ENCODE measurements around the gene ZBED5.

DNA sequence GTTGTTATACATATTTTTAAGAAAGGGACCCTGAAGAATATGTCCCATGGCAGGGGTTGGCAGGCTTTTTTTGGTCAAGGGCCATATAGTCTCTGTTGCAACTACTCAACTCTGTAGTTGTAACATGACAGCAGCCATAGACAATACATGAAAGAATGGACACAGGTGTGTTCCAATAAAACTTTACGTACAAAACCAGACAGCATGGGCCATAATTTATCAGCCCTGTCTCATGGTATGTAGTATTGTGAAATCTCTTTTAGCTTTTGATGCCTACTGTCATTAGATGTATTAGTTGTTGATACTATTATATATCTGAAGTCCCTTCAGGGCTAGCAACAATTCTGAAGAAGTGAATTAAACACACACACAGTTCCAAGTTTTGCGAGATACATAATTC lies 2.6 kb downstream of the ZBED5 start:
- TF ChIP-seq, protein P1, sequence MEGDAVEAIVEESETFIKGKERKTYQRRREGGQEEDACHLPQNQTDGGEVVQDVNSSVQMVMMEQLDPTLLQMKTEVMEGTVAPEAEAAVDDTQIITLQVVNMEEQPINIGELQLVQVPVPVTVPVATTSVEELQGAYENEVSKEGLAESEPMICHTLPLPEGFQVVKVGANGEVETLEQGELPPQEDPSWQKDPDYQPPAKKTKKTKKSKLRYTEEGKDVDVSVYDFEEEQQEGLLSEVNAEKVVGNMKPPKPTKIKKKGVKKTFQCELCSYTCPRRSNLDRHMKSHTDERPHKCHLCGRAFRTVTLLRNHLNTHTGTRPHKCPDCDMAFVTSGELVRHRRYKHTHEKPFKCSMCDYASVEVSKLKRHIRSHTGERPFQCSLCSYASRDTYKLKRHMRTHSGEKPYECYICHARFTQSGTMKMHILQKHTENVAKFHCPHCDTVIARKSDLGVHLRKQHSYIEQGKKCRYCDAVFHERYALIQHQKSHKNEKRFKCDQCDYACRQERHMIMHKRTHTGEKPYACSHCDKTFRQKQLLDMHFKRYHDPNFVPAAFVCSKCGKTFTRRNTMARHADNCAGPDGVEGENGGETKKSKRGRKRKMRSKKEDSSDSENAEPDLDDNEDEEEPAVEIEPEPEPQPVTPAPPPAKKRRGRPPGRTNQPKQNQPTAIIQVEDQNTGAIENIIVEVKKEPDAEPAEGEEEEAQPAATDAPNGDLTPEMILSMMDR (conservative IDR thresholded peaks at IDR 0.05; ENCODE audit: low read depth, low read length), result no peak
- TF ChIP-seq POLR2A (IDR thresholded peaks at IDR 0.05; ENCODE audit: low read depth, low read length), result no peak
- no peak for TF ChIP-seq MXI1 (IDR thresholded peaks at IDR 0.05; ENCODE audit: borderline replicate concordance, low read depth, low read length)
- TF ChIP-seq CEBPB (IDR thresholded peaks at IDR 0.05; ENCODE audit: low read depth, low read length), result peak; percentile 67
- TF ChIP-seq MAFK (IDR thresholded peaks at IDR 0.05; ENCODE audit: low read depth, low read length), result no peak
- TF ChIP-seq NFE2L2 (IDR thresholded peaks at IDR 0.05; ENCODE audit: low read depth, low read length), result no peak
- no peak for TF ChIP-seq RCOR1 (IDR thresholded peaks at IDR 0.05; ENCODE audit: insufficient replicate concordance, low read length)
- TF ChIP-seq BHLHE40 (IDR thresholded peaks at IDR 0.05; ENCODE audit: low read depth, low read length), result no peak
- TF ChIP-seq RAD21 (IDR thresholded peaks at IDR 0.05; ENCODE audit: low read length), result no peak
- TF ChIP-seq, protein P2, sequence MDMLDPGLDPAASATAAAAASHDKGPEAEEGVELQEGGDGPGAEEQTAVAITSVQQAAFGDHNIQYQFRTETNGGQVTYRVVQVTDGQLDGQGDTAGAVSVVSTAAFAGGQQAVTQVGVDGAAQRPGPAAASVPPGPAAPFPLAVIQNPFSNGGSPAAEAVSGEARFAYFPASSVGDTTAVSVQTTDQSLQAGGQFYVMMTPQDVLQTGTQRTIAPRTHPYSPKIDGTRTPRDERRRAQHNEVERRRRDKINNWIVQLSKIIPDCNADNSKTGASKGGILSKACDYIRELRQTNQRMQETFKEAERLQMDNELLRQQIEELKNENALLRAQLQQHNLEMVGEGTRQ (IDR thresholded peaks at IDR 0.05; ENCODE audit: low read depth, low read length), result no peak
- no peak for TF ChIP-seq MAZ (IDR thresholded peaks at IDR 0.05; ENCODE audit: borderline replicate concordance, low read depth, low read length)
